HUDEP-2 (cell line): ENCODE results near the gene ZNF521.

Experiments used
- DNase-seq, 76 experiments: peaks; one replicate each; lab custom pipeline; 2025; ENCODE audit not compliant: unreplicated experiment in 76 of 76; lab: John Stamatoyannopoulos, UW

Gene ZNF521

GRCh38 chr18:25351777-25352628 lies at the start of gene ZNF521:
Gene ZNF521 (minus strand): TSS chr18:25352166. CDS start chr18:25350946, 1,220 bp downstream.
- peak in 71 of 76 experiments; percentile 4 to 91 (median 60) for DNase-seq

- DNase-seq, result no peak
Observed at GRCh38 chr18:25399554-25399953, 47.6 kb upstream of the ZNF521 start.

GRCh38 chr18:25392192-25392591 lies 40.2 kb upstream of the ZNF521 start:
- no peak for DNase-seq

- no peak for DNase-seq
Observed at GRCh38 chr18:25373432-25374179, 21.6 kb upstream of the ZNF521 start.

- DNase-seq, result no peak
Observed at GRCh38 chr18:25370391-25370790, 18.4 kb upstream of the ZNF521 start.

GRCh38 chr18:25365242-25365641 lies 13.3 kb upstream of the ZNF521 start:
- no peak for DNase-seq

- DNase-seq, result no peak
Observed at GRCh38 chr18:25364732-25365131, 12.8 kb upstream of the ZNF521 start.

GRCh38 chr18:25360301-25360899 lies 8.4 kb upstream of the ZNF521 start:
- no peak for DNase-seq

- no peak for DNase-seq
Observed at GRCh38 chr18:25353080-25353479, 1.1 kb upstream of the ZNF521 start.

- no peak for DNase-seq
Observed at GRCh38 chr18:25352629-25353005, 651 bp upstream of the ZNF521 start.

- DNase-seq, result no peak
Observed at GRCh38 chr18:25351280-25351775, 638 bp downstream of the ZNF521 start.

GRCh38 chr18:25350489-25351251 lies 1.3 kb downstream of the ZNF521 start:
- DNase-seq, result peak in 34 of 76 experiments; percentile 2 to 69 (median 28)

- peak in 19 of 76 experiments; percentile 2 to 59 (median 26) for DNase-seq
Observed at GRCh38 chr18:25349926-25350487, 2.0 kb downstream of the ZNF521 start.

- peak in 20 of 76 experiments; percentile 1 to 59 (median 20) for DNase-seq
Observed at GRCh38 chr18:25349131-25349925, 2.6 kb downstream of the ZNF521 start.

- DNase-seq, result peak in 2 of 76 experiments; percentile 13 to 22
Observed at GRCh38 chr18:25348386-25349130, 3.4 kb downstream of the ZNF521 start.

- no peak for DNase-seq
Observed at GRCh38 chr18:25346561-25346960, 5.4 kb downstream of the ZNF521 start.

GRCh38 chr18:25345081-25345866 lies 6.7 kb downstream of the ZNF521 start:
- DNase-seq, result no peak

GRCh38 chr18:25341831-25342230 lies 10.1 kb downstream of the ZNF521 start:
- no peak for DNase-seq
